GM12865 (cell line): ENCODE data around the gene INSYN1.

Source experiments
- DNase-seq: peaks from one replicate; pipeline ENCODE4 v3.0.0; 2010; ENCODE audit warnings: low read depth
- H3K4me3 ChIP-seq: 2 replicates; pipeline ENCODE4 v1.5.1; 2011; ENCODE audit warnings: mild to moderate bottlenecking, low read depth, low read length, control low read depth
- TF ChIP-seq, protein P1 (sequence below): IDR thresholded peaks from 2 replicates; pipeline ENCODE4 v1.5.1; 2011; ENCODE audit warnings: low read length, control low read depth, low read depth, inconsistent platforms; ENCODE audit not compliant: insufficient read depth; ENCODE audit errors: missing control alignments

INSYN1 gene

GRCh38 chr15:73771385-73772045 lies 18.4 kb upstream of the INSYN1 start:
- H3K4me3 ChIP-seq, result no peak overlapping the region
- TF ChIP-seq, protein P1, sequence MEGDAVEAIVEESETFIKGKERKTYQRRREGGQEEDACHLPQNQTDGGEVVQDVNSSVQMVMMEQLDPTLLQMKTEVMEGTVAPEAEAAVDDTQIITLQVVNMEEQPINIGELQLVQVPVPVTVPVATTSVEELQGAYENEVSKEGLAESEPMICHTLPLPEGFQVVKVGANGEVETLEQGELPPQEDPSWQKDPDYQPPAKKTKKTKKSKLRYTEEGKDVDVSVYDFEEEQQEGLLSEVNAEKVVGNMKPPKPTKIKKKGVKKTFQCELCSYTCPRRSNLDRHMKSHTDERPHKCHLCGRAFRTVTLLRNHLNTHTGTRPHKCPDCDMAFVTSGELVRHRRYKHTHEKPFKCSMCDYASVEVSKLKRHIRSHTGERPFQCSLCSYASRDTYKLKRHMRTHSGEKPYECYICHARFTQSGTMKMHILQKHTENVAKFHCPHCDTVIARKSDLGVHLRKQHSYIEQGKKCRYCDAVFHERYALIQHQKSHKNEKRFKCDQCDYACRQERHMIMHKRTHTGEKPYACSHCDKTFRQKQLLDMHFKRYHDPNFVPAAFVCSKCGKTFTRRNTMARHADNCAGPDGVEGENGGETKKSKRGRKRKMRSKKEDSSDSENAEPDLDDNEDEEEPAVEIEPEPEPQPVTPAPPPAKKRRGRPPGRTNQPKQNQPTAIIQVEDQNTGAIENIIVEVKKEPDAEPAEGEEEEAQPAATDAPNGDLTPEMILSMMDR, result no peak
- DNase-seq, result no peak

- DNase-seq, result no peak
- TF ChIP-seq, protein P1, result no peak
- no peak overlapping the region for H3K4me3 ChIP-seq
Measured at GRCh38 chr15:73770050-73770449, 16.9 kb upstream of the INSYN1 start.

- TF ChIP-seq, protein P1, result no peak
- H3K4me3 ChIP-seq, result no peak overlapping the region
- no peak for DNase-seq
Measured at GRCh38 chr15:73767806-73768501, 14.8 kb upstream of the INSYN1 start.

GRCh38 chr15:73766598-73766997 lies 13.4 kb upstream of the INSYN1 start:
- no peak for DNase-seq
- TF ChIP-seq, protein P1, result no peak

DNA sequence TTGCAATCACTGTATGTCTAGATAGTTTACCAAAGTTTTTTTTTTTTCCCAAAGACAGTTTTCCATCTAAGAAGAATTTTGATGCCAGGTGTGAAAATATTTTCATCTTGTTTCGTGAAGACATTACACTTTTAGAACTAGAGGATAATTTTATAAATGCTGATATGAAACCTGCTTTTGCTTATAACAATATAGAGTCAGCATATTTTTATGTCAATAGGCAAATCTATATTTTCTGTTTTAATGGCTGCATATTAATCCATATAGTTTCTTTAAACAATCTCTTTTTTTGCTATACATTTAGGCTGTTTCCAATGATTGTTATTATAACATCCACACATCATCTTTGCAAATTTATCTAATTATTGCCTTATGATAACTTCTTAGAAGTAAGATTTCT lies 12.6 kb upstream of the INSYN1 start:
- no peak for DNase-seq
- TF ChIP-seq, protein P1, result no peak
- H3K4me3 ChIP-seq, result no peak overlapping the region

More at GRCh38 chr15:73766598-73766997, 13.4 kb upstream of the INSYN1 start:
- no peak overlapping the region for H3K4me3 ChIP-seq

DNA sequence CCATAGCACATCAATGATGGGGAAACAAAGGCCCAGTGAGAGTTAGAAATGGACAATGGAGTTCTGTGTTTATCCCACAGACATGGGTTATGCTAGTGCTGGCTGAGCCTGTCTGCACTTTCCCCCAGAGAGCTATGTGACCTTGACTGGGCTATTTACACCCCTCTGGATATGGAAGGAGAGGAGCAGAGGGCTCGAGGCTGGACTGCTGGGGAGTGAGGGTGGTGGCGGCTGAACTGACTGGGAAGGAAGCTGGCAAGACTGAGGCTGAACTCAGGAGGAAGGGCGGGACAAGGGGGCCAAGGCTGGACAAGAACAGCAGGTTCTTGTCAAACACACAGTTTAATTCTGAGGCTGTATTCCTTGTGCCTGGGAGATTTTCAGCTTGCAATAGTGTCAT lies 10.8 kb upstream of the INSYN1 start:
- DNase-seq, result no peak
- TF ChIP-seq, protein P1, result no peak
- H3K4me3 ChIP-seq, result no peak overlapping the region
